Panc1 (cell line): ENCODE results near the gene OIP5. TPM values are rescaled to one million over a fixed set of nuclear protein-coding genes. Genes with fewer than 3 reads are reported as not detected.
A peak's percentile ranks its signal among the peaks of the same experiment; 100 is the strongest.

Experiments
- ATAC-seq: fragments of 200-7000 bp; cut with Tn5 transposase; 2 replicates; pipeline ENCODE4 v1.9.1; 2020; ENCODE audit warnings: mild to moderate bottlenecking, moderate library complexity
- BruUV-seq: library from RNA; stranded (reverse); fragments of 400-500 nt; replicated peaks from 2 replicates; lab custom pipeline; 2021; lab: Mats Ljungman, UMichigan
- CTCF ChIA-PET: fragments of 300-600 bp; sonication (Branson Sonifier 250); formaldehyde crosslinking; loops from one replicate; lab custom pipeline; 2022; ENCODE audit warnings: antibody characterized with exemption; lab: Charles Lee
- POLR2A ChIA-PET: fragments of 300-600 bp; sonication (Branson Sonifier 250); formaldehyde crosslinking; loops from one replicate; lab custom pipeline; 2022; ENCODE audit warnings: antibody characterized with exemption; lab: Charles Lee
- DNase-seq: peaks from one replicate; pipeline ENCODE4 v3.0.0-alpha.2; 2010; ENCODE audit warnings: low read depth, low spot score
- H3K27ac ChIP-seq: 2 replicates; pipeline ENCODE4 v1.5.1; 2011; ENCODE audit warnings: mild to moderate bottlenecking, low read length, inconsistent platforms
- H3K27me3 ChIP-seq: fragments of 200-500 bp; sonication (Bioruptor generic); 2 replicates; pipeline ENCODE4 v1.6.0; 2014; ENCODE audit warnings: low read length, inconsistent platforms; ENCODE audit not compliant: control insufficient read depth, insufficient read depth
- H3K36me3 ChIP-seq: fragments of 200-500 bp; sonication (Bioruptor generic); 2 replicates; pipeline ENCODE4 v1.5.1; 2014; ENCODE audit warnings: inconsistent platforms, mild to moderate bottlenecking, low read length, moderate library complexity; ENCODE audit not compliant: control insufficient read depth, insufficient read depth
- H3K4me1 ChIP-seq: 2 replicates; pipeline ENCODE4 v1.5.1; 2011; ENCODE audit warnings: inconsistent platforms, mild to moderate bottlenecking, low read length, moderate library complexity; ENCODE audit not compliant: control insufficient read depth, insufficient read depth
- H3K4me3 ChIP-seq, 2 experiments: 2 replicates each; pipeline ENCODE4 v1.5.1; 2011 to 2012; ENCODE audit warnings: low read depth in 2 of 2, low read length in 2 of 2, mild to moderate bottlenecking in 2 of 2, inconsistent platforms in 1 of 2, moderate library complexity in 1 of 2
- H3K9me3 ChIP-seq: fragments of 200-500 bp; sonication (Bioruptor generic); 2 replicates; pipeline ENCODE4 v1.5.1; 2014; ENCODE audit warnings: low read depth, mild to moderate bottlenecking, inconsistent platforms, low read length, moderate library complexity; ENCODE audit not compliant: control insufficient read depth, insufficient read depth
- POLR2AphosphoS5 ChIP-seq: IDR thresholded peaks from 2 replicates; pipeline ENCODE4 v1.6.1; 2012; ENCODE audit warnings: mild to moderate bottlenecking, low read depth, low read length, moderate library complexity
- SIN3A ChIP-seq: IDR thresholded peaks from 2 replicates; pipeline ENCODE4 v1.6.1; 2012; ENCODE audit warnings: low read depth, mild to moderate bottlenecking, low read length, moderate library complexity, borderline replicate concordance; ENCODE audit not compliant: insufficient read depth
- TCF7L2 ChIP-seq: IDR thresholded peaks from 2 replicates; pipeline ENCODE4 v1.6.1; 2011; ENCODE audit warnings: mild to moderate bottlenecking, low read depth, low read length, inconsistent platforms
- in situ Hi-C: cut with HindIII; loops from 2 replicates; pipeline ENCODE4 v1.10.0; 2016; ENCODE audit warnings: low sequenced_read_pairs, low pct_unique_long_range_greater_than_20kb
- intact Hi-C: fragments of 100-400 bp; cut with micrococcal nuclease; formaldehyde crosslinking; loops from one replicate; pipeline ENCODE4 v1.10.0; 2022; ENCODE audit not compliant: unreplicated experiment
- total RNA-seq: library from RNA; stranded (reverse); gene quantifications from one replicate; pipeline ENCODE4 v1.2.1, GENCODE V29; 2021; ENCODE audit not compliant: unreplicated experiment
- TF ChIP-seq, protein P1 (sequence below): fragments of 450-650 bp; IDR thresholded peaks from 2 replicates; pipeline ENCODE4 v1.5.1; 2017; ENCODE audit warnings: mild to moderate bottlenecking
- TF ChIP-seq, protein P2 (sequence below), 2 experiments: IDR thresholded peaks; 2 replicates each; pipeline ENCODE4 v1.6.1; 2011 to 2012; ENCODE audit warnings: low read depth in 2 of 2, control low read depth in 1 of 2, low read length in 1 of 2, mild to moderate bottlenecking in 1 of 2, moderate library complexity in 1 of 2; ENCODE audit not compliant: insufficient read depth in 1 of 2

The OIP5 gene
- total RNA-seq, 1 experiment from 2014 or later, result 26.7 TPM

DNA sequence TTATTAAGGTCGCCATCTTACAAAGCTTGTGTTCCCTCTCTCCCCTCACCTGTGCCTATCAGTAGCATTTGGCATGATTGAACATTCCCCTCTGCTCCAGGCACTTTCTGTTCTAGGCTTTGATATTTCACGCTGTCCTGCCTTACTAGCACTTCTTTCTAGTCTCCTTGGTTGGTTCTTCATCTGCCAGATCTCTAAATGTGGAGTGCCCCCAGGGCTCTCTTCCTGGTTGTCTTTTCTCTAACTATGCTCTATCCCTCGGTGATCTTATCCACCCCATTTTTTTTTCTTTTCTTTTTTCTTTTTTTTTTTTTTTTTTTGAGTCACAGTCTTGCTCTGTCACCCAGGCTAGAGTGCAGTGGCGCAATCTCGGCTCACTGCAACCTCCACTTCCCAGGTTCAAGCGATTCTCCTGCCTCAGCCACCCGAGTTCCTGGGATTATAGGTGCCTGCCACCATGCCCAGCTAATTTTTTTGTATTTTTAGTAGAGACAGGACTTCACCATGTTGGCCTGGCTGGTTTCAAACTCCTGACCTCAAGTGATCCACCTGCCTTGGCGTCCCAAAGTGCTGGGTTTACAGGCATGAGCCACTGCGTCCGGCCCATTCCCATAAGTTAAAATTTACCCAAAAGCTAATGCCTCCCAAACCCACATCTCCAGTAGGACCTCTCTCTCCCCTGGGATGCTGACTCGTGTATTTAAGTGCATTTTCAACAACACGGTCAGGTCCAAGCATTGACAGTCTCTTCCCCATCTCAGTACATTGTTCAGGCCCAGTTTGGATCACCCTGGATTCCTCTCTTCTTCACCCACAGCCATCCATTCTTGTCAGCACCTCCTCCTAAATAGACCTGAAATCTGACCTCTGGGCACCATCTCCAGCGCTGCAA lies 5.5 kb upstream of the OIP5 start:
- no TSS peak for BruUV-seq
- DNase-seq, result no peak
- H3K36me3 ChIP-seq, result peaks cover 16% of the 10 kb centered on the region
- POLR2A ChIA-PET, result no interaction called here
- intact Hi-C loops, result no loop called here
- in situ Hi-C loops, result no loop called here
- ATAC-seq, result no peak
- CTCF ChIA-PET, result no interaction called here
- H3K4me3 ChIP-seq, result no peak overlapping the region
- H3K27ac ChIP-seq, result peak overlapping the region; percentile 52; the same call in 1 of the 2 replicates
- TF ChIP-seq, protein P1, sequence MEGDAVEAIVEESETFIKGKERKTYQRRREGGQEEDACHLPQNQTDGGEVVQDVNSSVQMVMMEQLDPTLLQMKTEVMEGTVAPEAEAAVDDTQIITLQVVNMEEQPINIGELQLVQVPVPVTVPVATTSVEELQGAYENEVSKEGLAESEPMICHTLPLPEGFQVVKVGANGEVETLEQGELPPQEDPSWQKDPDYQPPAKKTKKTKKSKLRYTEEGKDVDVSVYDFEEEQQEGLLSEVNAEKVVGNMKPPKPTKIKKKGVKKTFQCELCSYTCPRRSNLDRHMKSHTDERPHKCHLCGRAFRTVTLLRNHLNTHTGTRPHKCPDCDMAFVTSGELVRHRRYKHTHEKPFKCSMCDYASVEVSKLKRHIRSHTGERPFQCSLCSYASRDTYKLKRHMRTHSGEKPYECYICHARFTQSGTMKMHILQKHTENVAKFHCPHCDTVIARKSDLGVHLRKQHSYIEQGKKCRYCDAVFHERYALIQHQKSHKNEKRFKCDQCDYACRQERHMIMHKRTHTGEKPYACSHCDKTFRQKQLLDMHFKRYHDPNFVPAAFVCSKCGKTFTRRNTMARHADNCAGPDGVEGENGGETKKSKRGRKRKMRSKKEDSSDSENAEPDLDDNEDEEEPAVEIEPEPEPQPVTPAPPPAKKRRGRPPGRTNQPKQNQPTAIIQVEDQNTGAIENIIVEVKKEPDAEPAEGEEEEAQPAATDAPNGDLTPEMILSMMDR, result no peak
- no peak for TF ChIP-seq SIN3A
- no peaks in the 10 kb centered on the region for H3K27me3 ChIP-seq
- H3K9me3 ChIP-seq, result no peaks in the 10 kb centered on the region
- H3K4me1 ChIP-seq, result peaks cover 3% of the 10 kb centered on the region; the same call in 1 of the 2 replicates

DNA sequence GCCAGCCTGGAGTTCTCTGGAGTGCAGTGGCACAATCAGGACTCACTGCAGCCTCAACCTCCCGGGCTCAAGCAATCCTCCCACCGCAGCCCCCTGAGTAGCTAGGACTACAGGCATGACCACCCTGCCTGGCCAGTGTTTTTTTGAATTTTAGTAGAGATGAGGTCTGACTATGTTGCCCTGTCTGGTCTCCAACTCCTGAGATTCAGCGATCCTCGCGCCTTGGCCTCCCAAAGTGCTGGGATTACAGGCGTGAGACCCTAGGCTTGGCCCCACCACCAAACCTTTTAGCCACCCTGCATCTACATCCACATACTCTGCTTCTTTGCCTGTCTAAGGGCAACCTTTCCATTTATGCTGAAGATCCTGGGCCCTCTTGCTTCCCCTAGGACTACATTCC lies 4.7 kb upstream of the OIP5 start:
- ChIA-PET POLR2A (no interaction called here), CTCF (interaction anchor here (0.7 kb wide), 1 partner anchor 29 kb away, joined by 6 read pairs; no protein-coding TSS in a partner anchor)
- BruUV-seq, result no TSS peak
- ATAC-seq (no peak), DNase-seq (no peak)
- H3K27ac ChIP-seq, result peak overlapping the region; percentile 52; the same call in 1 of the 2 replicates
- peaks cover 3% of the 10 kb centered on the region; the same call in 1 of the 2 replicates for H3K4me1 ChIP-seq
- no peaks in the 10 kb centered on the region for H3K27me3 ChIP-seq
- no peaks in the 10 kb centered on the region for H3K9me3 ChIP-seq
- intact Hi-C loops (no loop called here), in situ Hi-C loops (no loop called here)
- peaks cover 11% of the 10 kb centered on the region for H3K36me3 ChIP-seq
- TF ChIP-seq, protein P1, result no peak
- no peak overlapping the region for H3K4me3 ChIP-seq

DNA sequence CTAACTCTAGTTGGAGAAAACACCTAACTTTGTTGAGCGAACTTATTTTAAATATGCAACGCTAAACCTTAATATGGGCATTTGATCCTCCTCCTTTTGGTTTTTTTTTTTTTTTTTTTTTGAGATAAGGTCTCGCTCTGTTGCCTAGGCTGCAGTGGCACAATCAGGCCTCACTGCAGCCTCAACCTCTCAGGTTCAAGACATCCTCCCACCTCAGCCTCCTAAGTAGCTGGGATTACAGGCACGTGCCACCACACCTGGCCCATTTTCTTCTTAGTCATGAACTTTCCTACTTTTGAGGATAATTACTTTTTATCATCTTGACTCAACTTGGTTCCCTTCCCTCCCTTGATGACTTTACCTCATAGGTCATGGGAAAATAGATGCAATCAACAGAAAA lies 4.2 kb upstream of the OIP5 start:
- intact Hi-C loops (no loop called here), in situ Hi-C loops (no loop called here)
- Histone ChIP-seq H3K36me3 (peaks cover 10% of the 10 kb centered on the region), H3K4me3 (no peak overlapping the region), H3K9me3 (no peaks in the 10 kb centered on the region), H3K27me3 (no peaks in the 10 kb centered on the region), H3K4me1 (peaks cover 3% of the 10 kb centered on the region), H3K27ac (peak overlapping the region; percentile 24; the same call in 1 of the 2 replicates)
- ATAC-seq (no peak), DNase-seq (no peak)
- TF ChIP-seq, protein P1, result no peak
- no peak for TF ChIP-seq SIN3A
- TF ChIP-seq, protein P2, sequence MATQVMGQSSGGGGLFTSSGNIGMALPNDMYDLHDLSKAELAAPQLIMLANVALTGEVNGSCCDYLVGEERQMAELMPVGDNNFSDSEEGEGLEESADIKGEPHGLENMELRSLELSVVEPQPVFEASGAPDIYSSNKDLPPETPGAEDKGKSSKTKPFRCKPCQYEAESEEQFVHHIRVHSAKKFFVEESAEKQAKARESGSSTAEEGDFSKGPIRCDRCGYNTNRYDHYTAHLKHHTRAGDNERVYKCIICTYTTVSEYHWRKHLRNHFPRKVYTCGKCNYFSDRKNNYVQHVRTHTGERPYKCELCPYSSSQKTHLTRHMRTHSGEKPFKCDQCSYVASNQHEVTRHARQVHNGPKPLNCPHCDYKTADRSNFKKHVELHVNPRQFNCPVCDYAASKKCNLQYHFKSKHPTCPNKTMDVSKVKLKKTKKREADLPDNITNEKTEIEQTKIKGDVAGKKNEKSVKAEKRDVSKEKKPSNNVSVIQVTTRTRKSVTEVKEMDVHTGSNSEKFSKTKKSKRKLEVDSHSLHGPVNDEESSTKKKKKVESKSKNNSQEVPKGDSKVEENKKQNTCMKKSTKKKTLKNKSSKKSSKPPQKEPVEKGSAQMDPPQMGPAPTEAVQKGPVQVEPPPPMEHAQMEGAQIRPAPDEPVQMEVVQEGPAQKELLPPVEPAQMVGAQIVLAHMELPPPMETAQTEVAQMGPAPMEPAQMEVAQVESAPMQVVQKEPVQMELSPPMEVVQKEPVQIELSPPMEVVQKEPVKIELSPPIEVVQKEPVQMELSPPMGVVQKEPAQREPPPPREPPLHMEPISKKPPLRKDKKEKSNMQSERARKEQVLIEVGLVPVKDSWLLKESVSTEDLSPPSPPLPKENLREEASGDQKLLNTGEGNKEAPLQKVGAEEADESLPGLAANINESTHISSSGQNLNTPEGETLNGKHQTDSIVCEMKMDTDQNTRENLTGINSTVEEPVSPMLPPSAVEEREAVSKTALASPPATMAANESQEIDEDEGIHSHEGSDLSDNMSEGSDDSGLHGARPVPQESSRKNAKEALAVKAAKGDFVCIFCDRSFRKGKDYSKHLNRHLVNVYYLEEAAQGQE (IDR thresholded peaks at IDR 0.05; ENCODE audit: insufficient read depth in 1 of 2, low read depth in 2 of 2, low read length in 1 of 2), result no peak
- no peak for TF ChIP-seq TCF7L2
- no peak for TF ChIP-seq POLR2AphosphoS5
- POLR2A ChIA-PET, result interaction anchor here (0.8 kb wide), 1 partner anchor 212 kb away, joined by 12 read pairs; no protein-coding TSS in a partner anchor
- CTCF ChIA-PET, result interaction anchor here (0.7 kb wide), 1 partner anchor 29 kb away, joined by 6 read pairs; no protein-coding TSS in a partner anchor
- BruUV-seq, result no TSS peak
